H1 (cell line): Measurements from ENCODE around the gene ZBTB20. TPM values are rescaled to one million over a fixed set of nuclear protein-coding genes. Genes with fewer than 3 reads are reported as not detected.

Experiments
- CTCF ChIA-PET: fragments of 300-600 bp; sonication (Branson Sonifier 250); formaldehyde crosslinking; loops from one replicate; lab custom pipeline; 2021; ENCODE audit not compliant: partially characterized antibody; lab: Charles Lee
- POLR2A ChIA-PET: fragments of 300-600 bp; sonication (Branson Sonifier 250); formaldehyde crosslinking; loops from one replicate; lab custom pipeline; 2021; ENCODE audit warnings: inconsistent platforms; ENCODE audit not compliant: partially characterized antibody; lab: Charles Lee
- DNase-seq, 2 experiments: peaks; one replicate each; pipeline versions ENCODE4 v3.0.0 to v3.0.0-alpha.2; 2010 to 2022; ENCODE audit warnings: low spot score in 2 of 2, low read depth in 1 of 2, mixed read lengths in 1 of 2
- FAIRE-seq: peaks from 2 replicates; lab custom pipeline; 2011; peaks lifted over from hg19 to GRCh38; lab: Jason Lieb, UNC
- H2AFZ ChIP-seq: 2 replicates; pipeline ENCODE4 v1.8.1; 2012; ENCODE audit warnings: low read length, inconsistent platforms
- H2AK5ac ChIP-seq: 2 replicates; pipeline ENCODE4 v1.6.1; 2013; ENCODE audit warnings: low read depth, low read length
- H2BK120ac ChIP-seq: replicated peaks from 2 replicates; pipeline ENCODE3; 2013; ENCODE audit warnings: low read depth, low read length, inconsistent platforms
- H2BK12ac ChIP-seq: 2 replicates; pipeline ENCODE4 v1.6.1; 2013; ENCODE audit warnings: low read depth, low read length
- H2BK15ac ChIP-seq: 2 replicates; pipeline ENCODE4 v1.6.1; 2013; ENCODE audit warnings: low read length
- H2BK20ac ChIP-seq: 2 replicates; pipeline ENCODE4 v1.6.1; 2013; ENCODE audit warnings: low read length
- H2BK5ac ChIP-seq: 2 replicates; pipeline ENCODE4 v1.6.1; 2013; ENCODE audit warnings: low read depth, low read length
- H3K14ac ChIP-seq: 2 replicates; pipeline ENCODE4 v1.6.1; 2013; ENCODE audit warnings: inconsistent platforms; ENCODE audit not compliant: insufficient read length
- H3K18ac ChIP-seq: 2 replicates; pipeline ENCODE4 v1.6.1; 2013; ENCODE audit warnings: low read length; ENCODE audit errors: extremely low read depth
- H3K23ac ChIP-seq: 2 replicates; pipeline ENCODE4 v1.6.1; 2013; ENCODE audit warnings: inconsistent platforms; ENCODE audit not compliant: insufficient read length
- H3K23me2 ChIP-seq: 2 replicates; pipeline ENCODE4 v1.6.1; 2013; ENCODE audit warnings: low read depth, low read length
- H3K27ac ChIP-seq: 2 replicates; pipeline ENCODE4 v1.6.1; 2011; ENCODE audit warnings: low read depth, low read length, inconsistent platforms
- H3K27me3 ChIP-seq, 4 experiments: replicated peaks in 1 of 4; 1 replicate in 1 of 4; 2 replicates in 3 of 4; pipeline versions ENCODE4 v1.6.1 to v1.8.1; 2011 to 2013; ENCODE audit warnings: low read length in 3 of 4, mild to moderate bottlenecking in 3 of 4, inconsistent platforms in 2 of 4, mixed read lengths in 2 of 4, moderate library complexity in 1 of 4; ENCODE audit not compliant: control insufficient read depth in 3 of 4, insufficient read depth in 3 of 4; ENCODE audit errors: extremely low read depth in 1 of 4
- H3K36me3 ChIP-seq, 4 experiments: 2 replicates each; pipeline versions ENCODE4 v1.6.1 to v1.8.1; 2011 to 2013; ENCODE audit warnings: mild to moderate bottlenecking in 4 of 4, low read length in 3 of 4, moderate library complexity in 2 of 4, control low read depth in 1 of 4, inconsistent platforms in 1 of 4; ENCODE audit not compliant: insufficient read depth in 4 of 4, control insufficient read depth in 2 of 4
- H3K4ac ChIP-seq: replicated peaks from 2 replicates; pipeline ENCODE3; 2013; ENCODE audit warnings: low read length, low read depth, mixed read lengths, inconsistent platforms; ENCODE audit not compliant: insufficient read length
- H3K4me1 ChIP-seq, 4 experiments: replicated peaks in 1 of 4; 1 replicate in 1 of 4; 2 replicates in 3 of 4; pipeline versions ENCODE4 v1.6.1 to v1.8.1; 2011 to 2013; ENCODE audit warnings: low read length in 3 of 4, inconsistent platforms in 2 of 4, mixed read lengths in 1 of 4; ENCODE audit not compliant: insufficient read depth in 4 of 4, control insufficient read depth in 3 of 4
- H3K4me2 ChIP-seq, 2 experiments: 2 replicates each; pipeline versions ENCODE4 v1.6.1 to v1.8.1; 2011 to 2013; ENCODE audit warnings: low read depth in 2 of 2, low read length in 2 of 2, control low read depth in 1 of 2, inconsistent platforms in 1 of 2, mild to moderate bottlenecking in 1 of 2; ENCODE audit not compliant: insufficient read depth in 1 of 2
- H3K4me3 ChIP-seq, 4 experiments: fragments of 200-600, 300-600 bp in 1 of 4; sonication (generic), shearing (Covaris generic), sonication (Bioruptor Twin) in 1 of 4; 2 replicates each; pipeline versions ENCODE4 v1.5.1 to v1.8.1; 2011 to 2016; ENCODE audit warnings: low read length in 4 of 4, low read depth in 3 of 4, control low read depth in 2 of 4, inconsistent platforms in 2 of 4, mild to moderate bottlenecking in 2 of 4, mixed read lengths in 1 of 4, moderate library complexity in 1 of 4; ENCODE audit not compliant: insufficient read depth in 2 of 4; ENCODE audit errors: extremely low read depth in 1 of 4
- H3K56ac ChIP-seq: replicated peaks from 2 replicates; pipeline ENCODE3; 2013; ENCODE audit warnings: low read depth, mild to moderate bottlenecking, mixed read lengths, low read length, inconsistent platforms; ENCODE audit not compliant: insufficient read length
- H3K79me1 ChIP-seq: 2 replicates; pipeline ENCODE4 v1.6.1; 2013; ENCODE audit warnings: low read depth, low read length, control low read depth
- H3K79me2 ChIP-seq, 2 experiments: 2 replicates each; pipeline versions ENCODE4 v1.6.1 to v1.8.1; 2012 to 2013; ENCODE audit warnings: low read length in 2 of 2, mild to moderate bottlenecking in 2 of 2, inconsistent platforms in 1 of 2; ENCODE audit not compliant: insufficient read depth in 2 of 2, control insufficient read depth in 1 of 2
- H3K9ac ChIP-seq, 4 experiments: replicated peaks in 1 of 4; 1 replicate in 1 of 4; 2 replicates in 3 of 4; pipeline versions ENCODE4 v1.6.1 to v1.8.1; 2011 to 2013; ENCODE audit warnings: low read depth in 3 of 4, low read length in 3 of 4, control low read depth in 2 of 4, mild to moderate bottlenecking in 2 of 4, moderate library complexity in 2 of 4, inconsistent platforms in 1 of 4; ENCODE audit errors: extremely low read depth in 1 of 4
- H3K9me3 ChIP-seq, 2 experiments: 2 replicates each; pipeline versions ENCODE4 v1.6.1 to v1.8.1; 2012 to 2013; ENCODE audit warnings: mild to moderate bottlenecking in 2 of 2, moderate library complexity in 2 of 2, control low read depth in 1 of 2, inconsistent platforms in 1 of 2, low read depth in 1 of 2, low read length in 1 of 2, mixed read lengths in 1 of 2; ENCODE audit not compliant: insufficient read depth in 2 of 2
- H4K20me1 ChIP-seq, 2 experiments: replicated peaks in 1 of 2; 2 replicates each; pipeline versions ENCODE3 to v1.8.1; 2011 to 2013; ENCODE audit warnings: inconsistent platforms in 2 of 2, low read length in 2 of 2, mild to moderate bottlenecking in 1 of 2; ENCODE audit not compliant: insufficient read depth in 2 of 2, control insufficient read depth in 1 of 2
- H4K5ac ChIP-seq: 2 replicates; pipeline ENCODE4 v1.6.1; 2013; ENCODE audit warnings: low read length, low read depth, mixed read lengths, inconsistent platforms; ENCODE audit not compliant: insufficient read length
- H4K8ac ChIP-seq: 2 replicates; pipeline ENCODE4 v1.8.0; 2013; ENCODE audit warnings: mild to moderate bottlenecking, moderate library complexity, low read length, inconsistent platforms; ENCODE audit not compliant: insufficient read depth; ENCODE audit errors: extremely low read depth
- H4K91ac ChIP-seq: replicated peaks from 2 replicates; pipeline ENCODE3; 2013; ENCODE audit warnings: low read length, mixed read lengths, inconsistent platforms; ENCODE audit not compliant: insufficient read length
- ATF2 ChIP-seq: IDR thresholded peaks from 2 replicates; pipeline ENCODE4 v1.6.1; 2012; ENCODE audit warnings: low read length, inconsistent platforms
- ATF3 ChIP-seq: IDR thresholded peaks from 2 replicates; pipeline ENCODE4 v1.6.1; 2011; ENCODE audit warnings: low read depth, mild to moderate bottlenecking, low read length; ENCODE audit not compliant: insufficient read depth
- BCL11A ChIP-seq, 2 experiments: IDR thresholded peaks; one replicate each; pipeline ENCODE4 v1.6.1; 2011; ENCODE audit warnings: low read depth in 2 of 2, low read length in 2 of 2, mild to moderate bottlenecking in 2 of 2
- CBX5 ChIP-seq: fragments of 300-800, 300-1000 bp; sonication (generic); IDR thresholded peaks from 2 replicates; pipeline ENCODE4 v1.7.1; 2016; ENCODE audit warnings: antibody characterized with exemption, low read length, low read depth
- NANOG ChIP-seq: IDR thresholded peaks from 2 replicates; pipeline ENCODE4 v1.6.1; 2011; ENCODE audit warnings: low read length, low read depth, mild to moderate bottlenecking, inconsistent platforms; ENCODE audit not compliant: insufficient read depth, poor library complexity, severe bottlenecking
- RXRA ChIP-seq: IDR thresholded peaks from 2 replicates; pipeline ENCODE4 v1.6.1; 2011; ENCODE audit warnings: low read depth, mild to moderate bottlenecking, low read length, moderate library complexity; ENCODE audit not compliant: insufficient read depth
- WGBS, 2 experiments: shearing (Covaris generic) in 1 of 2; methylation state at CpG; one replicate each; pipeline versions ENCODE4 v1.1.6 to v1.1.7; 2013 to 2015; ENCODE audit warnings: low lambda C conversion rate in 2 of 2, mixed read lengths in 2 of 2, inconsistent platforms in 1 of 2, low coverage in 1 of 2, missing lambda C conversion rate in 1 of 2; ENCODE audit not compliant: insufficient replicate concordance in 2 of 2, insufficient coverage in 1 of 2, insufficient read length in 1 of 2; ENCODE audit errors: extremely low coverage in 1 of 2, missing lambda C conversion rate in 1 of 2; 5-methylcytosine and 5-hydroxymethylcytosine counted together
- polyA plus RNA-seq, 7 experiments: library from polyadenylated mRNA; depleted of rRNA in 3 of 7; stranded (reverse) in 5 of 7; unstranded in 2 of 7; fragments of >200 nt in 5 of 7; fragments of 200-250 nt in 2 of 7; gene quantifications; 1 replicate in 5 of 7; 2 replicates in 1 of 7; 4 replicates in 1 of 7; pipeline versions ENCODE4 v1.2.1 to v1.2.3, GENCODE V29; 2011 to 2013; ENCODE audit warnings: missing spikeins in 2 of 7, mixed read lengths in 2 of 7
- total RNA-seq: library from RNA; stranded (reverse); fragmentation: NEBNext Ultra II Directional; extraction: Animal tissue kit (Norgen Biotek cat#: 25700); gene quantifications from 2 replicates; pipeline ENCODE4 v1.2.1, GENCODE V29; 2021
- TF ChIP-seq, protein P1 (sequence below), 3 experiments: IDR thresholded peaks; 1 replicate in 2 of 3; 2 replicates in 1 of 3; pipeline versions ENCODE4 v1.5.1 to v1.6.1; 2011; ENCODE audit warnings: low read length in 3 of 3, mild to moderate bottlenecking in 3 of 3, inconsistent platforms in 2 of 3, low read depth in 1 of 3, moderate library complexity in 1 of 3; ENCODE audit not compliant: insufficient read depth in 1 of 3; ENCODE audit errors: control extremely low read depth in 1 of 3

ZBTB20 gene
- total and polyA plus RNA-seq, 2 of the 8 experiments (the other 6 are each of a cell fraction or from before 2014, with no cell fraction given) = 0.35 to 1.3 TPM

GRCh38 chr3:114746502-114746901, 400.6 kb downstream of the ZBTB20 start:
- Histone ChIP-seq H3K14ac (no peak overlapping the region), H3K27me3 (no peaks in the 10 kb centered on the region), H3K27ac (no peak overlapping the region), H2BK120ac (no peak overlapping the region), H4K8ac (no peak overlapping the region), H3K9me3 (no peaks in the 10 kb centered on the region), H2AFZ (no peak overlapping the region), H2AK5ac (no peak overlapping the region), H2BK20ac (no peak overlapping the region), H3K18ac (no peak overlapping the region), H4K5ac (no peak overlapping the region), H3K79me1 (no peaks in the 10 kb centered on the region), H3K4me2 (no peak overlapping the region), H3K9ac (no peak overlapping the region), H2BK5ac (no peak overlapping the region), H3K4me1 (no peaks in the 10 kb centered on the region), H2BK15ac (no peak overlapping the region), H3K4me3 (no peak overlapping the region), H3K79me2 (no peaks in the 10 kb centered on the region), H3K23me2 (no peaks in the 10 kb centered on the region), H2BK12ac (no peak overlapping the region), H3K23ac (no peak overlapping the region), H3K56ac (no peak overlapping the region), H3K4ac (no peak overlapping the region), H4K20me1 (no peaks in the 10 kb centered on the region), H3K36me3 (no peaks in the 10 kb centered on the region), H4K91ac (no peak overlapping the region)
- FAIRE-seq = no peak
- no peak for DNase-seq
- TF ChIP-seq NANOG = no peak
- TF ChIP-seq, protein P1, sequence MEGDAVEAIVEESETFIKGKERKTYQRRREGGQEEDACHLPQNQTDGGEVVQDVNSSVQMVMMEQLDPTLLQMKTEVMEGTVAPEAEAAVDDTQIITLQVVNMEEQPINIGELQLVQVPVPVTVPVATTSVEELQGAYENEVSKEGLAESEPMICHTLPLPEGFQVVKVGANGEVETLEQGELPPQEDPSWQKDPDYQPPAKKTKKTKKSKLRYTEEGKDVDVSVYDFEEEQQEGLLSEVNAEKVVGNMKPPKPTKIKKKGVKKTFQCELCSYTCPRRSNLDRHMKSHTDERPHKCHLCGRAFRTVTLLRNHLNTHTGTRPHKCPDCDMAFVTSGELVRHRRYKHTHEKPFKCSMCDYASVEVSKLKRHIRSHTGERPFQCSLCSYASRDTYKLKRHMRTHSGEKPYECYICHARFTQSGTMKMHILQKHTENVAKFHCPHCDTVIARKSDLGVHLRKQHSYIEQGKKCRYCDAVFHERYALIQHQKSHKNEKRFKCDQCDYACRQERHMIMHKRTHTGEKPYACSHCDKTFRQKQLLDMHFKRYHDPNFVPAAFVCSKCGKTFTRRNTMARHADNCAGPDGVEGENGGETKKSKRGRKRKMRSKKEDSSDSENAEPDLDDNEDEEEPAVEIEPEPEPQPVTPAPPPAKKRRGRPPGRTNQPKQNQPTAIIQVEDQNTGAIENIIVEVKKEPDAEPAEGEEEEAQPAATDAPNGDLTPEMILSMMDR (IDR thresholded peaks at IDR 0.05; ENCODE audit: control extremely low read depth in 1 of 3, insufficient read depth in 1 of 3, low read depth in 1 of 3, low read length in 3 of 3) = no peak
- TF ChIP-seq CBX5 = no peak
- TF ChIP-seq ATF2 = no peak
- TF ChIP-seq ATF3 = no peak
- no peak for TF ChIP-seq RXRA
- no peak for TF ChIP-seq BCL11A (IDR thresholded peaks at IDR 0.05; ENCODE audit: low read depth in 2 of 2, low read length in 2 of 2)
- CTCF ChIA-PET = no interaction called here
- WGBS, 2 experiments = 90% methylated on average over 3 of the region's 3 CpGs; no CpG with 5 or more reads in 1 of the 2 experiments
- POLR2A ChIA-PET = no interaction called here
